ENCODE data around the gene GYPA.
"Not testable (repeated sequence)": the region's sequence is repeated elsewhere in the genome, so short reads cannot be mapped to it uniquely, and the experiment has no call there.

DNA sequence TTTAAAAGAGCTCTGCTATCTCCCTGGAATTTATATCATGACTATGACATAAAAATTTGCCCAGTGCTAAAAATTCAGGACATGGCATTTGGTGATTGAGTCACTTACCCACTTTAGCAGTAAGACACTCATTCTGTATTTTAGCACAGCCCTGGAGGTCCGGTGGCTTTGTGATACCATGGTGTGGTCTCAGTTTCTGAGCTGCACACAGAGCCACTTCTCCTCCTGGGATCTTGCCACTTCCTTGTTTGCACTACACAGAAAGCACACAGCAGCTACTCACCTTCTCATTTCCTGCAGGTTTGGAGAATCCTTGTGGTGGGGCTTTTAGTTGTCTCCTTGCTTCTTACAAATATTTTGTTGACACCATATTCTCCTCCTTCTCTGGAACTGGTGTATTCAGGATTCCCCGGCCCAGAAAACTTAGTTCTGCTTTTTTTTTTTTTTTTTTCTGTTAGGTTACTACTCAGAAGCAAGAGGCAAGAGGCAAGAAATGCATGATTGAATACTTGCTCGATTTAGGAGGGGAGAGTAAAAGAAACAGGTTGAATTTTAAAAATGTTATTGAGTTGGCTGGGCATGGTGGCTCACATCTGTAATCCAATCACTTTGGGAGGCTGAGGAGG, 80.2 kb downstream of the GYPA start:
- TF ChIP-seq, protein P1, sequence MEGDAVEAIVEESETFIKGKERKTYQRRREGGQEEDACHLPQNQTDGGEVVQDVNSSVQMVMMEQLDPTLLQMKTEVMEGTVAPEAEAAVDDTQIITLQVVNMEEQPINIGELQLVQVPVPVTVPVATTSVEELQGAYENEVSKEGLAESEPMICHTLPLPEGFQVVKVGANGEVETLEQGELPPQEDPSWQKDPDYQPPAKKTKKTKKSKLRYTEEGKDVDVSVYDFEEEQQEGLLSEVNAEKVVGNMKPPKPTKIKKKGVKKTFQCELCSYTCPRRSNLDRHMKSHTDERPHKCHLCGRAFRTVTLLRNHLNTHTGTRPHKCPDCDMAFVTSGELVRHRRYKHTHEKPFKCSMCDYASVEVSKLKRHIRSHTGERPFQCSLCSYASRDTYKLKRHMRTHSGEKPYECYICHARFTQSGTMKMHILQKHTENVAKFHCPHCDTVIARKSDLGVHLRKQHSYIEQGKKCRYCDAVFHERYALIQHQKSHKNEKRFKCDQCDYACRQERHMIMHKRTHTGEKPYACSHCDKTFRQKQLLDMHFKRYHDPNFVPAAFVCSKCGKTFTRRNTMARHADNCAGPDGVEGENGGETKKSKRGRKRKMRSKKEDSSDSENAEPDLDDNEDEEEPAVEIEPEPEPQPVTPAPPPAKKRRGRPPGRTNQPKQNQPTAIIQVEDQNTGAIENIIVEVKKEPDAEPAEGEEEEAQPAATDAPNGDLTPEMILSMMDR (conservative IDR thresholded peaks at IDR 0.05; ENCODE audit: low read depth, low read length): not testable (repeated sequence)
- TF ChIP-seq EZH2 (IDR thresholded peaks at IDR 0.05; ENCODE audit: borderline replicate concordance, low read depth, low read length, poor library complexity, severe bottlenecking): not testable (repeated sequence)

Measured in A673 (cell line).